ENCODE data around the gene RERE. TPM values are rescaled to one million over a fixed set of nuclear protein-coding genes. Genes with fewer than 3 reads are reported as not detected.

RERE gene
- total RNA-seq, 1 donor from 2014 or later: 124 TPM

DNA sequence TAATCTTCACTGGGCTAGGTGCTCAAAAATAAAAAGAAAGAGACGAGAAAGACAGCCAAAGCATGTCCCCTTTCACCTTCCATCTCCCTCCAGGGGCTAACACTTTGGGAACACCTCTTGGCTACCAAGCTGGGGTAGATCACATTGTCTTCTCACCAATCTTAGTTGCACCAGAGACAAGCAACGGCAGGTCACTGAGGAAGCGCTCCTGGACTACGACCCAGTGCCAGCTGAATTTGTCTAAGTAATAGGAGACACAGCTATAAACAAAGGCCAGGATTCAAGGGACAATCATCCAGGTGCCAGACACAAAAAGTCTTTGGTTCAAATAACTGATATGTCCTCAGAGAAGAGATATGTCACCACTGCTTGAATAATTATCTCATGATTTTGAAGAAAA lies 399.1 kb downstream of the RERE start:
- no peak overlapping the region for H3K4me3 ChIP-seq (ENCODE audit: insufficient read depth, low read depth, low read length)
- DNase-seq (ENCODE audit: low read depth): no peak
- no peak overlapping the region for H3K4me2 ChIP-seq (ENCODE audit: low read length)
- no peak for FAIRE-seq
- peaks cover 56% of the 10 kb centered on the region for H4K20me1 ChIP-seq (ENCODE audit: insufficient read depth, low read length)
- no peaks in the 10 kb centered on the region for H3K27me3 Mint-ChIP-seq (ENCODE audit: low read depth, unreplicated experiment)
- H3K9ac ChIP-seq (ENCODE audit: low read length): no peak overlapping the region
- peaks cover 95% of the 10 kb centered on the region for H3K79me2 ChIP-seq (ENCODE audit: insufficient read depth, low read length)
- H3K4me1 ChIP-seq (ENCODE audit: insufficient read depth, low read length): peaks cover 12% of the 10 kb centered on the region
- H3K27ac ChIP-seq (ENCODE audit: low read depth, low read length): no peak overlapping the region
- peaks cover 9% of the 10 kb centered on the region for H3K4me1 Mint-ChIP-seq (ENCODE audit: low read depth, unreplicated experiment)
- no peak overlapping the region for H3K27ac Mint-ChIP-seq (ENCODE audit: unreplicated experiment)
- peaks cover 2% of the 10 kb centered on the region for H3K9me3 Mint-ChIP-seq (ENCODE audit: unreplicated experiment)
- no peak overlapping the region for H2AFZ ChIP-seq (ENCODE audit: low read depth, low read length)
- peaks cover 3% of the 10 kb centered on the region for H3K36me3 Mint-ChIP-seq (ENCODE audit: low read depth, unreplicated experiment)
- peak overlapping the region; percentile 28 for H3K4me3 Mint-ChIP-seq (ENCODE audit: unreplicated experiment)
- H3K9me3 ChIP-seq (ENCODE audit: insufficient read depth, low read depth, low read length): no peaks in the 10 kb centered on the region
- H3K27me3 ChIP-seq (ENCODE audit: insufficient read depth, low read length): no peaks in the 10 kb centered on the region
- TF ChIP-seq, protein P1, sequence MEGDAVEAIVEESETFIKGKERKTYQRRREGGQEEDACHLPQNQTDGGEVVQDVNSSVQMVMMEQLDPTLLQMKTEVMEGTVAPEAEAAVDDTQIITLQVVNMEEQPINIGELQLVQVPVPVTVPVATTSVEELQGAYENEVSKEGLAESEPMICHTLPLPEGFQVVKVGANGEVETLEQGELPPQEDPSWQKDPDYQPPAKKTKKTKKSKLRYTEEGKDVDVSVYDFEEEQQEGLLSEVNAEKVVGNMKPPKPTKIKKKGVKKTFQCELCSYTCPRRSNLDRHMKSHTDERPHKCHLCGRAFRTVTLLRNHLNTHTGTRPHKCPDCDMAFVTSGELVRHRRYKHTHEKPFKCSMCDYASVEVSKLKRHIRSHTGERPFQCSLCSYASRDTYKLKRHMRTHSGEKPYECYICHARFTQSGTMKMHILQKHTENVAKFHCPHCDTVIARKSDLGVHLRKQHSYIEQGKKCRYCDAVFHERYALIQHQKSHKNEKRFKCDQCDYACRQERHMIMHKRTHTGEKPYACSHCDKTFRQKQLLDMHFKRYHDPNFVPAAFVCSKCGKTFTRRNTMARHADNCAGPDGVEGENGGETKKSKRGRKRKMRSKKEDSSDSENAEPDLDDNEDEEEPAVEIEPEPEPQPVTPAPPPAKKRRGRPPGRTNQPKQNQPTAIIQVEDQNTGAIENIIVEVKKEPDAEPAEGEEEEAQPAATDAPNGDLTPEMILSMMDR (IDR thresholded peaks at IDR 0.05; ENCODE audit: insufficient read depth, low read depth, low read length): no peak
- TF ChIP-seq EZH2 (IDR thresholded peaks at IDR 0.05; ENCODE audit: insufficient read depth, low read length): no peak
- peaks cover 32% of the 10 kb centered on the region for H3K36me3 ChIP-seq (ENCODE audit: insufficient read depth, low read length)

GRCh38 chr1:8417625-8418024 lies 399.8 kb downstream of the RERE start:
- Histone ChIP-seq H3K27ac (ENCODE audit: low read depth, low read length) (no peak overlapping the region), H4K20me1 (ENCODE audit: insufficient read depth, low read length) (peaks cover 51% of the 10 kb centered on the region), H3K9me3 (ENCODE audit: insufficient read depth, low read depth, low read length) (no peaks in the 10 kb centered on the region), H3K4me3 (ENCODE audit: insufficient read depth, low read depth, low read length) (no peak overlapping the region), H3K36me3 (ENCODE audit: insufficient read depth, low read length) (peaks cover 32% of the 10 kb centered on the region), H3K79me2 (ENCODE audit: insufficient read depth, low read length) (peaks cover 95% of the 10 kb centered on the region), H3K4me2 (ENCODE audit: low read length) (no peak overlapping the region), H3K9ac (ENCODE audit: low read length) (no peak overlapping the region), H2AFZ (ENCODE audit: low read depth, low read length) (no peak overlapping the region), H3K4me1 (ENCODE audit: insufficient read depth, low read length) (peaks cover 14% of the 10 kb centered on the region), H3K27me3 (ENCODE audit: insufficient read depth, low read length) (no peaks in the 10 kb centered on the region)
- no peak for TF ChIP-seq EZH2 (IDR thresholded peaks at IDR 0.05; ENCODE audit: insufficient read depth, low read length)
- TF ChIP-seq, protein P1 (IDR thresholded peaks at IDR 0.05; ENCODE audit: insufficient read depth, low read depth, low read length): no peak
- H3K9me3 Mint-ChIP-seq (ENCODE audit: unreplicated experiment): peaks cover 2% of the 10 kb centered on the region
- peaks cover 3% of the 10 kb centered on the region for H3K36me3 Mint-ChIP-seq (ENCODE audit: low read depth, unreplicated experiment)
- no peak overlapping the region for H3K27ac Mint-ChIP-seq (ENCODE audit: unreplicated experiment)
- DNase-seq (ENCODE audit: low read depth) (no peak), FAIRE-seq (no peak)
- peak overlapping the region; percentile 21 for H3K4me3 Mint-ChIP-seq (ENCODE audit: unreplicated experiment)
- no peaks in the 10 kb centered on the region for H3K27me3 Mint-ChIP-seq (ENCODE audit: low read depth, unreplicated experiment)
- peaks cover 9% of the 10 kb centered on the region for H3K4me1 Mint-ChIP-seq (ENCODE audit: low read depth, unreplicated experiment)

- H3K36me3 Mint-ChIP-seq (ENCODE audit: low read depth, unreplicated experiment): peaks cover 3% of the 10 kb centered on the region
- H4K20me1 ChIP-seq (ENCODE audit: insufficient read depth, low read length): peaks cover 43% of the 10 kb centered on the region
- no peaks in the 10 kb centered on the region for H3K27me3 Mint-ChIP-seq (ENCODE audit: low read depth, unreplicated experiment)
- peaks cover 92% of the 10 kb centered on the region for H3K79me2 ChIP-seq (ENCODE audit: insufficient read depth, low read length)
- H3K36me3 ChIP-seq (ENCODE audit: insufficient read depth, low read length): peaks cover 32% of the 10 kb centered on the region
- H3K4me2 ChIP-seq (ENCODE audit: low read length): no peak overlapping the region
- no peak overlapping the region for H3K27ac ChIP-seq (ENCODE audit: low read depth, low read length)
- no peak overlapping the region for H3K4me3 ChIP-seq (ENCODE audit: insufficient read depth, low read depth, low read length)
- DNase-seq (ENCODE audit: low read depth): no peak
- FAIRE-seq: no peak
- H3K27ac Mint-ChIP-seq (ENCODE audit: unreplicated experiment): no peak overlapping the region
- peaks cover 2% of the 10 kb centered on the region for H3K9me3 Mint-ChIP-seq (ENCODE audit: unreplicated experiment)
- peaks cover 15% of the 10 kb centered on the region for H3K4me1 Mint-ChIP-seq (ENCODE audit: low read depth, unreplicated experiment)
- no peak overlapping the region for H3K9ac ChIP-seq (ENCODE audit: low read length)
- H3K4me3 Mint-ChIP-seq (ENCODE audit: unreplicated experiment): no peak overlapping the region
- H3K9me3 ChIP-seq (ENCODE audit: insufficient read depth, low read depth, low read length): no peaks in the 10 kb centered on the region
- H3K27me3 ChIP-seq (ENCODE audit: insufficient read depth, low read length): no peaks in the 10 kb centered on the region
- TF ChIP-seq, protein P1 (IDR thresholded peaks at IDR 0.05; ENCODE audit: insufficient read depth, low read depth, low read length): no peak
- TF ChIP-seq EZH2 (IDR thresholded peaks at IDR 0.05; ENCODE audit: insufficient read depth, low read length): no peak
- H3K4me1 ChIP-seq (ENCODE audit: insufficient read depth, low read length): peaks cover 19% of the 10 kb centered on the region
- H2AFZ ChIP-seq (ENCODE audit: low read depth, low read length): no peak overlapping the region
Measured at GRCh38 chr1:8416881-8417280, 400.6 kb downstream of the RERE start.
